ENCODE measurements around the gene PIP4K2A.

DNA sequence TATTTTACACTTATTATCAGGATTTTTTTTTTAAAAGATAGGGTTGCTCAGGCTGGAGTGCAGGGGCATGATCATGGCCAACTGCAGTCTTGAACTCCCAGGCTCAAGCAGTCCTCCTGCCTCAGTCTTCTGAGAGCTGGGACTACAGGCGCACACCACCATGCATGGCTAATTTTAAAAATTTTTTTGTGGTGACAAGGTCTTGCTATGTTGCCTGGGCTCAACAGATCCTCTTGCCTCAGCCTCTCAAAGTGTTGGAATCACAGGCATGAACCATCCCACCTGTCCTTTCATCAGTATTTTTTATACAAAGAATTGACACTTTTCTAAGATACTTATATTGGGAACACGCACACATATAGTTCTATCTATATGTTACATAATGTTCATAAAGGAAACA, 99.3 kb downstream of the PIP4K2A start:
- TF ChIP-seq POLR2AphosphoS5 (IDR thresholded peaks at IDR 0.05): no peak
- TF ChIP-seq CTCF (IDR thresholded peaks at IDR 0.05): no peak

Data from prostate gland (tissue), 2 donors.